Uterus (tissue), 4 donors: Measurements from ENCODE around the gene DPP6. TPM values are rescaled to one million over a fixed set of nuclear protein-coding genes. Genes with fewer than 3 reads are reported as not detected.

Experiments used
- DNase-seq, 2 donors: peaks; one replicate each; pipeline ENCODE4 v3.0.0-alpha.2; 2019 to 2020
- H3K27ac ChIP-seq, 2 donors: fragments of 200-600 bp; sonication (generic); 1 replicate in 1 of 2; 2 replicates in 1 of 2; pipeline ENCODE4 v1.5.1; 2016 to 2018
- H3K27me3 ChIP-seq, 2 donors: fragments of 200-600 bp; sonication (generic); one replicate each; pipeline ENCODE4 v1.5.1; 2018 to 2019; ENCODE audit warnings: control low read depth in 1 of 2
- H3K36me3 ChIP-seq, 2 donors: fragments of 200-600 bp; sonication (generic); one replicate each; pipeline ENCODE4 v1.5.1; 2019; ENCODE audit warnings: control low read depth in 1 of 2
- H3K4me1 ChIP-seq, 2 donors: fragments of 200-600 bp; sonication (generic); one replicate each; pipeline ENCODE4 v1.5.1; 2018 to 2019; ENCODE audit warnings: control low read depth in 1 of 2
- H3K4me3 ChIP-seq, 2 donors: fragments of 200-600 bp; sonication (generic); 1 replicate in 1 of 2; 2 replicates in 1 of 2; pipeline ENCODE4 v1.5.1; 2018 to 2019; ENCODE audit warnings: mild to moderate bottlenecking in 1 of 2
- H3K9me3 ChIP-seq, 2 donors: fragments of 200-600 bp; sonication (generic); one replicate each; pipeline ENCODE4 v1.5.1; 2019; ENCODE audit warnings: control low read depth in 1 of 2
- CTCF ChIP-seq, 4 experiments: fragments of 200-600 bp in 2 of 4; fragments of 450-650 bp in 2 of 4; sonication (generic) in 2 of 4; IDR thresholded peaks; one replicate each; pipeline ENCODE4 v1.5.1; 2016 to 2019; ENCODE audit warnings: antibody characterized with exemption in 4 of 4, mild to moderate bottlenecking in 2 of 4, moderate library complexity in 1 of 4
- POLR2A ChIP-seq, 2 donors: fragments of 450-650 bp; IDR thresholded peaks; one replicate each; pipeline ENCODE4 v1.6.1; 2016; ENCODE audit warnings: antibody characterized with exemption in 2 of 2, mild to moderate bottlenecking in 1 of 2, moderate library complexity in 1 of 2
- intact Hi-C: fragments of 100-400 bp; cut with DNase I; formaldehyde crosslinking; loops from one replicate; pipeline ENCODE4 v1.15.1; 2023; ENCODE audit warnings: low total_unique reads
- total RNA-seq, 4 donors: library from RNA; depleted of rRNA in 3 of 4; stranded (reverse); fragments of >200 nt in 3 of 4; gene quantifications; one replicate each; pipeline versions ENCODE4 v1.1.0 to v1.2.4, GENCODE V29; 2014 to 2023
- donor health status: DM: yes; HTN: yes; CAD: no.

Gene DPP6
- total RNA-seq, 4 donors from 2014 or later: 4.1 to 107 (median 42.7) TPM

- no peak for TF ChIP-seq POLR2A (IDR thresholded peaks at IDR 0.05)
- DNase-seq: no peak
- H3K9me3 ChIP-seq: no peaks in the 10 kb centered on the region
- no peaks in the 10 kb centered on the region for H3K36me3 ChIP-seq
- no peak overlapping the region for H3K4me3 ChIP-seq
- H3K4me1 ChIP-seq: no peaks in the 10 kb centered on the region
- no peak overlapping the region for H3K27ac ChIP-seq
- intact Hi-C loops: no loop called here
- H3K27me3 ChIP-seq: no peaks in the 10 kb centered on the region
Measured at GRCh38 chr7:154430640-154431039, 378.4 kb downstream of the DPP6 start.

GRCh38 chr7:154431045-154431444 lies 378.8 kb downstream of the DPP6 start:
- no peaks in the 10 kb centered on the region for H3K9me3 ChIP-seq
- no peaks in the 10 kb centered on the region for H3K36me3 ChIP-seq
- no peak for TF ChIP-seq CTCF (IDR thresholded peaks at IDR 0.05)
- TF ChIP-seq POLR2A (IDR thresholded peaks at IDR 0.05): no peak
- no peaks in the 10 kb centered on the region for H3K4me1 ChIP-seq
- H3K27ac ChIP-seq: no peak overlapping the region
- no peak overlapping the region for H3K4me3 ChIP-seq
- no peak for DNase-seq
- no peaks in the 10 kb centered on the region for H3K27me3 ChIP-seq
- intact Hi-C loops: no loop called here

GRCh38 chr7:154433632-154434598 lies 381.7 kb downstream of the DPP6 start:
- TF ChIP-seq CTCF (IDR thresholded peaks at IDR 0.05) (no peak), POLR2A (IDR thresholded peaks at IDR 0.05) (no peak)
- H3K9me3 ChIP-seq: no peaks in the 10 kb centered on the region
- DNase-seq: no peak

GRCh38 chr7:154436560-154436959 lies 384.4 kb downstream of the DPP6 start:
- Histone ChIP-seq H3K4me3 (no peak overlapping the region), H3K36me3 (no peaks in the 10 kb centered on the region), H3K27me3 (no peaks in the 10 kb centered on the region), H3K27ac (no peak overlapping the region), H3K4me1 (no peaks in the 10 kb centered on the region), H3K9me3 (no peaks in the 10 kb centered on the region)
- intact Hi-C loops: no loop called here
- no peak for DNase-seq
- TF ChIP-seq POLR2A (IDR thresholded peaks at IDR 0.05) (no peak), CTCF (IDR thresholded peaks at IDR 0.05) (no peak)

More at GRCh38 chr7:154433632-154434598, 381.7 kb downstream of the DPP6 start:
- intact Hi-C loops: no loop called here
- H3K4me1 ChIP-seq: no peaks in the 10 kb centered on the region
- H3K4me3 ChIP-seq: no peak overlapping the region
- H3K27ac ChIP-seq: no peak overlapping the region
- H3K36me3 ChIP-seq: no peaks in the 10 kb centered on the region
- no peaks in the 10 kb centered on the region for H3K27me3 ChIP-seq

- Histone ChIP-seq H3K9me3 (no peaks in the 10 kb centered on the region), H3K27me3 (no peaks in the 10 kb centered on the region), H3K4me3 (no peak overlapping the region), H3K36me3 (no peaks in the 10 kb centered on the region), H3K27ac (no peak overlapping the region), H3K4me1 (no peaks in the 10 kb centered on the region)
- intact Hi-C loops: no loop called here
- TF ChIP-seq CTCF (IDR thresholded peaks at IDR 0.05) (no peak), POLR2A (IDR thresholded peaks at IDR 0.05) (no peak)
- no peak for DNase-seq
Measured at GRCh38 chr7:154437234-154437633, 385.0 kb downstream of the DPP6 start.
